ENCODE results near the gene TCF20. TPM values are rescaled to one million over a fixed set of nuclear protein-coding genes. Genes with fewer than 3 reads are reported as not detected.

The TCF20 gene
- polyA plus RNA-seq, 3 donors: 0.67 to 11.1 (median 0.99) TPM

GRCh38 chr22:42256220-42256619 is 14.2 kb downstream of the TCF20 start:
- H3K79me2 ChIP-seq (ENCODE audit: insufficient read depth, low read length): peaks cover 89% of the 10 kb centered on the region
- Mint-ChIP-seq H3K36me3 (peaks cover 0 to 2% of the 10 kb centered on the region in 2 donors), H3K27me3 (ENCODE audit: low read depth in 3 of 3) (no peaks in the 10 kb centered on the region), H3K9me3 (no peaks in the 10 kb centered on the region), H3K4me3 (no peak overlapping the region), H3K27ac (peak overlapping the region in 1 of 7 donors; percentile 47), H3K4me1 (peaks cover 21% of the 10 kb centered on the region)
- no peak overlapping the region for H3K27ac ChIP-seq (ENCODE audit: low read depth in 1 of 2, low read length in 2 of 2)
- no peak overlapping the region for H3K4me2 ChIP-seq (replicated peaks; ENCODE audit: extremely low read depth, low read length, poor library complexity, severe bottlenecking)
- DNase-seq: no peak
- TF ChIP-seq, protein P1, sequence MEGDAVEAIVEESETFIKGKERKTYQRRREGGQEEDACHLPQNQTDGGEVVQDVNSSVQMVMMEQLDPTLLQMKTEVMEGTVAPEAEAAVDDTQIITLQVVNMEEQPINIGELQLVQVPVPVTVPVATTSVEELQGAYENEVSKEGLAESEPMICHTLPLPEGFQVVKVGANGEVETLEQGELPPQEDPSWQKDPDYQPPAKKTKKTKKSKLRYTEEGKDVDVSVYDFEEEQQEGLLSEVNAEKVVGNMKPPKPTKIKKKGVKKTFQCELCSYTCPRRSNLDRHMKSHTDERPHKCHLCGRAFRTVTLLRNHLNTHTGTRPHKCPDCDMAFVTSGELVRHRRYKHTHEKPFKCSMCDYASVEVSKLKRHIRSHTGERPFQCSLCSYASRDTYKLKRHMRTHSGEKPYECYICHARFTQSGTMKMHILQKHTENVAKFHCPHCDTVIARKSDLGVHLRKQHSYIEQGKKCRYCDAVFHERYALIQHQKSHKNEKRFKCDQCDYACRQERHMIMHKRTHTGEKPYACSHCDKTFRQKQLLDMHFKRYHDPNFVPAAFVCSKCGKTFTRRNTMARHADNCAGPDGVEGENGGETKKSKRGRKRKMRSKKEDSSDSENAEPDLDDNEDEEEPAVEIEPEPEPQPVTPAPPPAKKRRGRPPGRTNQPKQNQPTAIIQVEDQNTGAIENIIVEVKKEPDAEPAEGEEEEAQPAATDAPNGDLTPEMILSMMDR (IDR thresholded peaks at IDR 0.05): no peak
- H3K4me1 ChIP-seq (ENCODE audit: control insufficient read depth in 1 of 2, insufficient read depth in 2 of 2, low read length in 2 of 2): no peaks in the 10 kb centered on the region
- H2AFZ ChIP-seq (ENCODE audit: insufficient read depth, low read depth, low read length, poor library complexity, severe bottlenecking): no peak overlapping the region
- WGBS (ENCODE audit: insufficient coverage): no CpG with 5 or more reads among the region's 2 CpGs
- no peaks in the 10 kb centered on the region for H3K9me3 ChIP-seq (replicated peaks in 1 of 2; ENCODE audit: control insufficient read depth in 1 of 2, insufficient read depth in 1 of 2, low read length in 2 of 2)
- H3K27me3 ChIP-seq (ENCODE audit: control insufficient read depth in 2 of 2, insufficient read depth in 2 of 2, low read length in 2 of 2): no peaks in the 10 kb centered on the region
- no peak overlapping the region for H3K4me3 ChIP-seq (replicated peaks in 1 of 3; ENCODE audit: low read depth in 2 of 3, low read length in 3 of 3)
- intact Hi-C loops (cut with micrococcal nuclease): no loop called here
- no peak overlapping the region for H3K9ac ChIP-seq (ENCODE audit: insufficient read depth, low read length, poor library complexity, severe bottlenecking)
- peaks cover 98% of the 10 kb centered on the region for H4K20me1 ChIP-seq (ENCODE audit: insufficient read depth, low read length)
- peaks cover 0 to 5% of the 10 kb centered on the region in 2 donors for H3K36me3 ChIP-seq (replicated peaks in 1 of 2; ENCODE audit: control insufficient read depth in 1 of 2, insufficient read depth in 2 of 2, low read length in 2 of 2)

GRCh38 chr22:42249831-42250230 is 20.6 kb downstream of the TCF20 start:
- intact Hi-C loops (cut with micrococcal nuclease): no loop called here
- Mint-ChIP-seq H3K9me3 (no peaks in the 10 kb centered on the region), H3K36me3 (peaks cover 0 to 5% of the 10 kb centered on the region in 2 donors), H3K27ac (no peak overlapping the region), H3K4me1 (peaks cover 13% of the 10 kb centered on the region), H3K27me3 (ENCODE audit: low read depth in 3 of 3) (no peaks in the 10 kb centered on the region), H3K4me3 (no peak overlapping the region)
- Histone ChIP-seq H3K4me1 (ENCODE audit: control insufficient read depth in 1 of 2, insufficient read depth in 2 of 2, low read length in 2 of 2) (no peaks in the 10 kb centered on the region), H3K27me3 (ENCODE audit: control insufficient read depth in 2 of 2, insufficient read depth in 2 of 2, low read length in 2 of 2) (no peaks in the 10 kb centered on the region), H3K36me3 (replicated peaks in 1 of 2; ENCODE audit: control insufficient read depth in 1 of 2, insufficient read depth in 2 of 2, low read length in 2 of 2) (peaks cover 0 to 5% of the 10 kb centered on the region in 2 donors), H3K9ac (ENCODE audit: insufficient read depth, low read length, poor library complexity, severe bottlenecking) (no peak overlapping the region), H4K20me1 (ENCODE audit: insufficient read depth, low read length) (peaks cover 98% of the 10 kb centered on the region), H3K79me2 (ENCODE audit: insufficient read depth, low read length) (peaks cover 79% of the 10 kb centered on the region), H3K27ac (ENCODE audit: low read depth in 1 of 2, low read length in 2 of 2) (no peak overlapping the region), H3K9me3 (replicated peaks in 1 of 2; ENCODE audit: control insufficient read depth in 1 of 2, insufficient read depth in 1 of 2, low read length in 2 of 2) (no peaks in the 10 kb centered on the region), H3K4me3 (replicated peaks in 1 of 3; ENCODE audit: low read depth in 2 of 3, low read length in 3 of 3) (no peak overlapping the region), H3K4me2 (replicated peaks; ENCODE audit: extremely low read depth, low read length, poor library complexity, severe bottlenecking) (no peak overlapping the region), H2AFZ (ENCODE audit: insufficient read depth, low read depth, low read length, poor library complexity, severe bottlenecking) (no peak overlapping the region)
- no peak for DNase-seq
- TF ChIP-seq, protein P1 (IDR thresholded peaks at IDR 0.05): no peak
- WGBS (ENCODE audit: insufficient coverage): 98% methylated on average over 4 of the region's 4 CpGs
